Spleen (tissue), 7 donors: ENCODE data around the gene PRCP.

Source experiments
- CTCF ChIP-seq, 11 experiments: fragments of 200-600 bp in 7 of 11; fragments of 450-650 bp in 4 of 11; sonication (generic) in 4 of 11; IDR thresholded peaks in 8 of 11; conservative IDR thresholded peaks in 3 of 11; 1 replicate in 7 of 11; 2 replicates in 4 of 11; pipeline versions ENCODE4 v1.4.0 to v1.8.0; 2016 to 2021; ENCODE audit warnings: antibody characterized with exemption in 11 of 11, inconsistent platforms in 4 of 11, mild to moderate bottlenecking in 1 of 11
- POLR2A ChIP-seq, 3 donors: fragments of 450-650 bp; IDR thresholded peaks; one replicate each; pipeline ENCODE4 v1.5.1; 2017; ENCODE audit warnings: antibody characterized with exemption in 3 of 3, mild to moderate bottlenecking in 1 of 3
- POLR2AphosphoS5 ChIP-seq, 3 donors: sonication (generic); formaldehyde crosslinking; IDR thresholded peaks; one replicate each; pipeline ENCODE4 v1.5.1; 2017; ENCODE audit warnings: antibody characterized with exemption in 3 of 3
- donor health status: DM: no; HTN: no; CAD: no; lungs with moderate emphysema.
- donor health status: DM: no; HTN: no; CAD: no.
- donor health status: DM: no; HTN: no; CAD: no.

- TF ChIP-seq CTCF (IDR thresholded peaks at IDR 0.05 in 8 of 11, conservative IDR thresholded peaks at IDR 0.05 in 3 of 11) (no peak), POLR2A (IDR thresholded peaks at IDR 0.05) (no peak), POLR2AphosphoS5 (IDR thresholded peaks at IDR 0.05) (no peak)
Measured at GRCh38 chr11:82811369-82811768, 88.9 kb downstream of the PRCP start.
